Stimulated activated CD8-positive, alpha-beta memory T cell treated with anti-CD3 and anti-CD28 coated beads, Interleukin-7, amount 100 ng/mL, for 48 hours (primary cell): ENCODE measurements around the gene CFI.

Experiments used
- DNase-seq, 2 donors: peaks; one replicate each; pipeline ENCODE4 v3.0.0-alpha.2; 2020; ENCODE audit warnings: low read depth in 1 of 2; ENCODE audit errors: extremely low read depth in 1 of 2

Gene CFI

GRCh38 chr4:109698656-109699055 lies 103.1 kb downstream of the CFI start:
- no peak for DNase-seq

GRCh38 chr4:109691411-109691920 lies 110.3 kb downstream of the CFI start:
- no peak for DNase-seq
